NCI-H128 (cell line): Measurements from ENCODE around the gene SCN1B.
"Not testable (repeated sequence)": the region's sequence is repeated elsewhere in the genome, so short reads cannot be mapped to it uniquely, and the experiment has no call there.

Experiments
- DNase-seq: peaks from one replicate; lab custom pipeline; 2025; ENCODE audit not compliant: unreplicated experiment; lab: John Stamatoyannopoulos, UW

Gene SCN1B

GRCh38 chr19:35000647-35001501 is 29.4 kb upstream of the SCN1B start:
- no peak for DNase-seq

GRCh38 chr19:35002037-35002535 is 28.2 kb upstream of the SCN1B start:
- no peak for DNase-seq

- DNase-seq = no peak
Measured at GRCh38 chr19:35004517-35005255, 25.6 kb upstream of the SCN1B start.

GRCh38 chr19:35005256-35005977 is 24.9 kb upstream of the SCN1B start:
- no peak for DNase-seq

GRCh38 chr19:35006007-35006341 is 24.3 kb upstream of the SCN1B start:
- DNase-seq = not testable (repeated sequence)

- no peak for DNase-seq
Measured at GRCh38 chr19:35006342-35006998, 23.8 kb upstream of the SCN1B start.

- no peak for DNase-seq
Measured at GRCh38 chr19:35006999-35007365, 23.3 kb upstream of the SCN1B start.

GRCh38 chr19:35007427-35007826 is 22.8 kb upstream of the SCN1B start:
- DNase-seq = not testable (repeated sequence)

- DNase-seq = no peak
Measured at GRCh38 chr19:35008891-35009341, 21.4 kb upstream of the SCN1B start.

GRCh38 chr19:35009424-35010415 is 20.6 kb upstream of the SCN1B start:
- DNase-seq = no peak

GRCh38 chr19:35011091-35011689 is 19.1 kb upstream of the SCN1B start:
- no peak for DNase-seq

GRCh38 chr19:35011737-35012682 is 18.3 kb upstream of the SCN1B start:
- no peak for DNase-seq

- DNase-seq = no peak
Measured at GRCh38 chr19:35013041-35013819, 17.0 kb upstream of the SCN1B start.

- no peak for DNase-seq
Measured at GRCh38 chr19:35013820-35014754, 16.2 kb upstream of the SCN1B start.

GRCh38 chr19:35014774-35015173 is 15.5 kb upstream of the SCN1B start:
- DNase-seq = not testable (repeated sequence)

- no peak for DNase-seq
Measured at GRCh38 chr19:35015270-35015953, 14.9 kb upstream of the SCN1B start.
